ENCODE data around the gene GAB2. TPM values are rescaled to one million over a fixed set of nuclear protein-coding genes. Genes with fewer than 3 reads are reported as not detected.

Gene GAB2
- total and polyA plus RNA-seq, 2 of the 4 experiments (the other 2 are of a cell fraction), result 3.3 to 5.9 TPM

DNA sequence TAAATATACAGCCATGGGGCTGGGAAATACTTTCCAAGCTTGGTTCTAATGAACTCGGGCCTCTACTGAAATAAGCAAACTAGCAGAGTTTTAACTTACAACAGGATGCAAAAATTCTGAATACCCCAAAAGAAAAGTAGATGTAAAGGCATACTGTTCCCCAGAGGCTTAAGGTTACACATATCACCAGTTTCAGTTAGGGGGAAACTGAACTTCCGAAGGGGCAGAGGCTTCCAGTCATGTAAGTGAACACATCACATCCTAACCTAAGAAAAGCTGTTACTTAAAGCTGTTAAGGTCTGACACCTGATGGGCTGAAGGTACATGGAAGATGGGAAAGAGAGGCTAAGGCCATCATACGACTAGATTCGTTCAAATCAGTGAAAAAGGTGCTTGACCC is 2.3 kb downstream of the GAB2 start:
- Histone ChIP-seq H3K56ac (ENCODE audit: extremely low read depth, insufficient read depth, low read length) (no peak overlapping the region), H3K4me1 (ENCODE audit: control insufficient read depth, insufficient read depth, low read length) (peaks cover 13% of the 10 kb centered on the region), H2BK5ac (ENCODE audit: low read depth, low read length, poor library complexity, severe bottlenecking) (no peak overlapping the region), H2BK120ac (ENCODE audit: low read depth, low read length) (no peak overlapping the region), H2AK5ac (ENCODE audit: low read depth, low read length) (no peak overlapping the region), H3K79me1 (ENCODE audit: low read depth in 1 of 2, low read length in 2 of 2) (peaks cover 7 to 38% of the 10 kb centered on the region in 2 experiments), H3K9me3 (ENCODE audit: control insufficient read depth, insufficient read depth, low read length) (peaks cover 4% of the 10 kb centered on the region), H2BK20ac (ENCODE audit: low read depth, low read length) (no peak overlapping the region), H3K23ac (ENCODE audit: low read depth, low read length) (peak overlapping the region; percentile 80; the same call in 1 of the 2 replicates), H3K9ac (ENCODE audit: low read depth, low read length) (no peak overlapping the region), H3K4me2 (ENCODE audit: low read depth, low read length) (no peak overlapping the region), H3K27me3 (ENCODE audit: control insufficient read depth, insufficient read depth, low read length) (no peaks in the 10 kb centered on the region), H4K91ac (ENCODE audit: insufficient read depth, low read depth, low read length) (no peak overlapping the region), H3K14ac (replicated peaks; ENCODE audit: low read depth, low read length) (no peak overlapping the region), H4K8ac (ENCODE audit: low read depth in 2 of 2, low read length in 2 of 2) (no peak overlapping the region), H3K9me1 (ENCODE audit: insufficient read depth, low read length) (peaks cover 11% of the 10 kb centered on the region), H2AK9ac (replicated peaks; ENCODE audit: low read depth, low read length, poor library complexity) (no peak overlapping the region), H2AFZ (replicated peaks; ENCODE audit: low read length, poor library complexity) (no peak overlapping the region), H3K4ac (ENCODE audit: low read depth, low read length) (no peak overlapping the region), H2BK15ac (ENCODE audit: low read depth, low read length) (no peak overlapping the region), H3K27ac (ENCODE audit: insufficient read depth, low read length) (no peak overlapping the region), H3K4me3 (ENCODE audit: insufficient read depth, low read depth, low read length) (no peak overlapping the region), H3K36me3 (ENCODE audit: control insufficient read depth, insufficient read depth, low read length) (no peaks in the 10 kb centered on the region), H4K20me1 (ENCODE audit: insufficient read depth, low read length) (peaks cover 5% of the 10 kb centered on the region), H4K5ac (ENCODE audit: low read depth, low read length) (no peak overlapping the region), H3K18ac (ENCODE audit: low read depth, low read length) (no peak overlapping the region)
- POLR2A ChIA-PET (ENCODE audit: unreplicated experiment), result no interaction called here
- DNase-seq, result no peak
- in situ Hi-C loops (cut with MboI; ENCODE audit: low sequenced_read_pairs), result loop anchor here (10.0 kb wide), 1 partner anchor 281 kb away; the partner anchor contains the start of gene ALG8
- no TSS peak for BruUV-seq (replicated peaks)
- WGBS, 2 experiments (ENCODE audit: extremely low coverage in 2 of 2, insufficient read length in 1 of 2), result 100% methylated on average over 2 of the region's 4 CpGs; no CpG with 5 or more reads in 1 of the 2 experiments
- CTCF ChIA-PET, result interaction anchor here (3.3 kb wide), 1 partner anchor 149 kb away, joined by 19 read pairs; no protein-coding TSS in a partner anchor
- intact Hi-C loops (cut with micrococcal nuclease), result no loop called here
- no peak for TF ChIP-seq NFE2L2 (IDR thresholded peaks at IDR 0.05; ENCODE audit: low read depth, low read length)
- TF ChIP-seq RFX5 (IDR thresholded peaks at IDR 0.05; ENCODE audit: low read depth, low read length), result no peak
- no peak for TF ChIP-seq BHLHE40 (IDR thresholded peaks at IDR 0.05; ENCODE audit: low read depth, low read length)
- TF ChIP-seq MAZ (IDR thresholded peaks at IDR 0.05; ENCODE audit: borderline replicate concordance, low read depth, low read length), result no peak
- TF ChIP-seq SMC3 (IDR thresholded peaks at IDR 0.05; ENCODE audit: low read depth, low read length), result no peak
- no peak for TF ChIP-seq CHD1 (IDR thresholded peaks at IDR 0.05; ENCODE audit: low read depth, low read length)
- TF ChIP-seq, protein P1, sequence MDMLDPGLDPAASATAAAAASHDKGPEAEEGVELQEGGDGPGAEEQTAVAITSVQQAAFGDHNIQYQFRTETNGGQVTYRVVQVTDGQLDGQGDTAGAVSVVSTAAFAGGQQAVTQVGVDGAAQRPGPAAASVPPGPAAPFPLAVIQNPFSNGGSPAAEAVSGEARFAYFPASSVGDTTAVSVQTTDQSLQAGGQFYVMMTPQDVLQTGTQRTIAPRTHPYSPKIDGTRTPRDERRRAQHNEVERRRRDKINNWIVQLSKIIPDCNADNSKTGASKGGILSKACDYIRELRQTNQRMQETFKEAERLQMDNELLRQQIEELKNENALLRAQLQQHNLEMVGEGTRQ (IDR thresholded peaks at IDR 0.05; ENCODE audit: low read depth, low read length), result no peak
- no peak for TF ChIP-seq CEBPB (IDR thresholded peaks at IDR 0.05; ENCODE audit: low read depth, low read length)
- no peak for TF ChIP-seq POLR2A (IDR thresholded peaks at IDR 0.05; ENCODE audit: low read depth, low read length)
- no peak for TF ChIP-seq RAD21 (IDR thresholded peaks at IDR 0.05; ENCODE audit: low read length)
- TF ChIP-seq, protein P2, sequence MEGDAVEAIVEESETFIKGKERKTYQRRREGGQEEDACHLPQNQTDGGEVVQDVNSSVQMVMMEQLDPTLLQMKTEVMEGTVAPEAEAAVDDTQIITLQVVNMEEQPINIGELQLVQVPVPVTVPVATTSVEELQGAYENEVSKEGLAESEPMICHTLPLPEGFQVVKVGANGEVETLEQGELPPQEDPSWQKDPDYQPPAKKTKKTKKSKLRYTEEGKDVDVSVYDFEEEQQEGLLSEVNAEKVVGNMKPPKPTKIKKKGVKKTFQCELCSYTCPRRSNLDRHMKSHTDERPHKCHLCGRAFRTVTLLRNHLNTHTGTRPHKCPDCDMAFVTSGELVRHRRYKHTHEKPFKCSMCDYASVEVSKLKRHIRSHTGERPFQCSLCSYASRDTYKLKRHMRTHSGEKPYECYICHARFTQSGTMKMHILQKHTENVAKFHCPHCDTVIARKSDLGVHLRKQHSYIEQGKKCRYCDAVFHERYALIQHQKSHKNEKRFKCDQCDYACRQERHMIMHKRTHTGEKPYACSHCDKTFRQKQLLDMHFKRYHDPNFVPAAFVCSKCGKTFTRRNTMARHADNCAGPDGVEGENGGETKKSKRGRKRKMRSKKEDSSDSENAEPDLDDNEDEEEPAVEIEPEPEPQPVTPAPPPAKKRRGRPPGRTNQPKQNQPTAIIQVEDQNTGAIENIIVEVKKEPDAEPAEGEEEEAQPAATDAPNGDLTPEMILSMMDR (conservative IDR thresholded peaks at IDR 0.05; ENCODE audit: low read depth, low read length), result no peak
- TF ChIP-seq ELK1 (IDR thresholded peaks at IDR 0.05; ENCODE audit: borderline replicate concordance, low read depth, low read length), result no peak
- TF ChIP-seq MXI1 (IDR thresholded peaks at IDR 0.05; ENCODE audit: borderline replicate concordance, low read depth, low read length), result no peak
- TF ChIP-seq FOS (IDR thresholded peaks at IDR 0.05; ENCODE audit: low read depth, low read length), result no peak
- no peak for ATAC-seq (ENCODE audit: low read depth)
- dilution Hi-C loops (cut with HindIII; ENCODE audit: low sequenced_read_pairs, unreplicated experiment), result no loop called here

Data from IMR-90 (cell line).